Body of pancreas (tissue), 4 donors: Measurements from ENCODE around the gene ASCC2. TPM values are rescaled to one million over a fixed set of nuclear protein-coding genes. Genes with fewer than 3 reads are reported as not detected.

Experiments used
- ATAC-seq: fragments of 150-250 bp; one replicate; pipeline ENCODE4 v1.9.1; 2016
- DNase-seq, 4 donors: peaks; one replicate each; pipeline ENCODE4 v3.0.0-alpha.2; 2019
- H3K27ac ChIP-seq, 4 donors: fragments of 200-600 bp; sonication (generic); 1 replicate in 3 of 4; 2 replicates in 1 of 4; pipeline versions ENCODE4 v1.5.1 to v1.6.1; 2016 to 2019; ENCODE audit warnings: mild to moderate bottlenecking in 1 of 4, mixed read lengths in 1 of 4, moderate library complexity in 1 of 4
- H3K27me3 ChIP-seq, 2 donors: fragments of 200-600 bp; sonication (generic); one replicate each; pipeline ENCODE4 v1.6.0; 2016; ENCODE audit warnings: mild to moderate bottlenecking in 1 of 2
- H3K36me3 ChIP-seq, 2 donors: fragments of 200-600 bp; sonication (generic); replicated peaks in 1 of 2; 2 replicates each; pipeline ENCODE4 v1.5.1; 2016; ENCODE audit warnings: low read depth in 2 of 2; ENCODE audit not compliant: insufficient read depth in 1 of 2
- H3K4me1 ChIP-seq: fragments of 200-600 bp; sonication (generic); one replicate; pipeline ENCODE4 v1.6.0; 2016
- H3K4me3 ChIP-seq, 2 donors: fragments of 200-600 bp; sonication (generic); 1 replicate in 1 of 2; 2 replicates in 1 of 2; pipeline ENCODE4 v1.5.1; 2016 to 2019
- H3K9me3 ChIP-seq, 3 donors: fragments of 200-600 bp; sonication (generic); 1 replicate in 2 of 3; 2 replicates in 1 of 3; pipeline ENCODE4 v1.5.1; 2016
- CTCF ChIP-seq, 7 experiments: fragments of 450-650 bp in 4 of 7; fragments of 200-600 bp in 3 of 7; sonication (generic) in 3 of 7; IDR thresholded peaks; one replicate each; pipeline ENCODE4 v1.5.1; 2016 to 2019; ENCODE audit warnings: antibody characterized with exemption in 7 of 7
- POLR2A ChIP-seq, 3 donors: fragments of 450-650 bp; IDR thresholded peaks; one replicate each; pipeline ENCODE4 v1.6.1; 2016; ENCODE audit warnings: antibody characterized with exemption in 3 of 3, mild to moderate bottlenecking in 2 of 3
- WGBS, 2 donors: methylation state at CpG; one replicate each; pipeline ENCODE4 v1.1.5; 2017; 5-methylcytosine and 5-hydroxymethylcytosine counted together
- intact Hi-C: fragments of 100-400 bp; cut with DNase I; formaldehyde crosslinking; loops from one replicate; pipeline ENCODE4 v1.15.1; 2023
- total RNA-seq, 2 donors: library from RNA; depleted of rRNA; stranded (reverse); fragments of >200 nt; gene quantifications; one replicate each; pipeline ENCODE4 v1.1.0, GENCODE V29; 2016

The ASCC2 gene
- total RNA-seq, 2 donors from 2014 or later = 34.3 to 42.0 TPM

DNA sequence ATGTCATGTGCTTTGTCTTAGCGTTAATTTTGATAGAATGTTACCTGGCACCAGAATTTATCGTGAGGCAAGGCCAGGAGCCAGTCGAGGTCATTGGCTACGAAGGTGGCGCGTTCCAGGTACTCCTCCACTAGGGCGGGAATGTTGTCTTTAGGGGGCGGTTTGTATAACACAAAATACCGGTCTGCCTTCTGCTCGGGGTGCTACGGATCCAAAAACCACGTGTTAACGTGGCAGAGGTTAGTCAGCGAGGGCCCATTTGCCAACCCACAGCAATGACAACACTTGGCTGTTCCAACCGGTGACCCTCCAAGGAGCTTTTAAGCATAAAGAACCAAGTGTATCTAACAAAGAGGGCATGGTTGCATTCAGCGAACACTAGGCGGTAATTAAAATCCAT, 12.5 kb downstream of the ASCC2 start:
- 85 to 89% methylated on average over 17 of the region's 17 CpGs for WGBS, 2 donors
- H3K27ac ChIP-seq = no peak overlapping the region
- no peaks in the 10 kb centered on the region for H3K9me3 ChIP-seq
- no peak overlapping the region for H3K4me3 ChIP-seq
- H3K36me3 ChIP-seq = peaks cover 0 to 6% of the 10 kb centered on the region in 2 donors
- intact Hi-C loops = no loop called here
- TF ChIP-seq CTCF (IDR thresholded peaks at IDR 0.05) (no peak), POLR2A (IDR thresholded peaks at IDR 0.05) (no peak)
- H3K27me3 ChIP-seq = no peaks in the 10 kb centered on the region
- peaks cover 15% of the 10 kb centered on the region for H3K4me1 ChIP-seq
- no peak for DNase-seq
- ATAC-seq = no peak

DNA sequence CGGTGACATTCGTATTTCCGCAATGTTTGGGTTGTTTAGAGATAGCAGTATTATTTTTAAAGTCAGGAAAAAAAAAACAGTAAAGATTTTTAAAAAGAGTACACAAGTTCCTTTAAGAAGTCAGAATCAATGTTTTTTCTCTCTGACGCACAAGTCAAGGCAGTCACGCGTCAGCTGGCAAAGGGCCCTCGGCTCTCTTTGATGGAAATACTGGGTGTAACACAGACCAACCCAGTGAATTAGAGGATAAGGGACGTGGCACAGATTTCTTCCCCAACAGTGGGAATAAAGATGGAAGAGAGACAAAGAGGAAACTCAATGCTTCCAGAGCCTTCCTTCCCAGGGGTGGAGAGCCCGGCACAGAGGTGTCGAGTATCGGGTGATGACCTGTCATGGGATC, 13.4 kb downstream of the ASCC2 start:
- no peaks in the 10 kb centered on the region for H3K27me3 ChIP-seq
- H3K9me3 ChIP-seq = no peaks in the 10 kb centered on the region
- no peak overlapping the region for H3K27ac ChIP-seq
- H3K36me3 ChIP-seq = peaks cover 0 to 6% of the 10 kb centered on the region in 2 donors
- 86 to 91% methylated on average over 11 of the region's 11 CpGs for WGBS, 2 donors
- intact Hi-C loops = no loop called here
- no peak overlapping the region for H3K4me3 ChIP-seq
- ATAC-seq (no peak), DNase-seq (no peak)
- H3K4me1 ChIP-seq = peaks cover 15% of the 10 kb centered on the region
- TF ChIP-seq CTCF (IDR thresholded peaks at IDR 0.05) = no peak
- no peak for TF ChIP-seq POLR2A (IDR thresholded peaks at IDR 0.05)

DNA sequence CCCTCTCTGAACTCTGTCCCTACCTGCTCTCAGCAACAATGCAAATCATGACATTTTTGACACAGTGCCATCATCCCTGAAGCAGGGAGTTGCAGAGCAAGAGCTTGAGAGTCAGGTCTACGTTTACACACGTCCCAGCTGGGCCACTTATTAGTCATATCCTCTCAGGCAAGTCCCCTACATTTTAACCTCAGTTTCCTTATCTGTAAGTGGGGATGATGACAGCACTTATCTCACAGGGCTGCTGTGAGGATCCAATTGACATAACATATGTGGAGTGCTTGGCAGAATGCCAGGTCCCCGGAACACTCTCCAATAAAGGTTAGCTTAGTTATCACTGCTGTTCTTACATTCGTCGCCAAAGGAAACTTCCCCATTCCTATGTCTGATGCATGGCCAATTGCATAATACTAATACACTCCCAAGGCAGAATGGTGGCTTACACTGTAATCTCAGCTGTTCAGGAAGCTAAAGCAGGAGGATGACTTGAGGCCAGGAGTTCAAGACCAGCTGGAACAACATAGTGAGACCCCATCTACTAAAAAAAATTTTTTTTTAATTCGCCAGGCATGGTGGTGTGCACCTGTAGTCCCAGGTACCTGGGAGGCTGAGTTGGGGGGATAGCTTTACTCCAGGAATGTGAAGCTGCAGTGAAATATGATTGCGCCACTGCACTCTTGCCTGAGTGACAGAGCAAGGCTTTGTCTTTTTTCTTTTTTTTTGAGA, 16.6 kb downstream of the ASCC2 start:
- intact Hi-C loops = no loop called here
- Histone ChIP-seq H3K27ac (peak overlapping the region; percentile 11 to 79 (median 58)), H3K4me3 (no peak overlapping the region), H3K27me3 (no peaks in the 10 kb centered on the region), H3K36me3 (peaks cover 0 to 6% of the 10 kb centered on the region in 2 donors), H3K4me1 (peaks cover 15% of the 10 kb centered on the region), H3K9me3 (no peaks in the 10 kb centered on the region)
- ATAC-seq (peak; percentile 81), DNase-seq (peak; percentile 60 to 82 (median 70))
- WGBS, 2 donors = 35 to 36% methylated on average over 7 of the region's 7 CpGs
- TF ChIP-seq POLR2A (IDR thresholded peaks at IDR 0.05) (no peak), CTCF (IDR thresholded peaks at IDR 0.05) (no peak)

DNA sequence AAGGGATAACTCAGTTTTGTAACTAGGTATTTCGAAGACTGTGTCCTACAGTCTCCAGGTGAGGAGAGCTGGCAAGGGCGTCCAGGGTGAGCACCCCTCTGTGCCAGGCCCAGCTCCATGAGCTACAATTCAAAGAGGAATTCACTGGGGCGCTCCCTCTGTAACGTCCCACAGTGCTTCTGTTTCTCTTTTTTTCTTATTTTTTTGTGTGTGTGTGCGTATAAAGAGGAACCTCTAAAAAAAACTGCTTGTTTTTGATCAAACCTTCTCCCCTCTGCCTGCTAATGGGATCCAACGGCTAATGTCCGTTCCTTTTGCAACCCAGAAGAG, 17.1 kb downstream of the ASCC2 start:
- 59 to 71% methylated on average over 7 of the region's 7 CpGs for WGBS, 2 donors
- Histone ChIP-seq H3K4me1 (peaks cover 18% of the 10 kb centered on the region), H3K36me3 (peaks cover 0 to 6% of the 10 kb centered on the region in 2 donors), H3K4me3 (no peak overlapping the region), H3K27me3 (no peaks in the 10 kb centered on the region), H3K9me3 (no peaks in the 10 kb centered on the region), H3K27ac (peak overlapping the region; percentile 11 to 79 (median 58))
- DNase-seq = no peak
- intact Hi-C loops = no loop called here
- TF ChIP-seq CTCF (IDR thresholded peaks at IDR 0.05) (no peak), POLR2A (IDR thresholded peaks at IDR 0.05) (no peak)
- ATAC-seq = no peak

GRCh38 chr22:29819501-29819900, 18.6 kb downstream of the ASCC2 start:
- no peak overlapping the region for H3K27ac ChIP-seq
- intact Hi-C loops = no loop called here
- H3K4me1 ChIP-seq = peaks cover 21% of the 10 kb centered on the region
- DNase-seq (no peak), ATAC-seq (no peak)
- H3K27me3 ChIP-seq = no peaks in the 10 kb centered on the region
- H3K9me3 ChIP-seq = no peaks in the 10 kb centered on the region
- no peak overlapping the region for H3K4me3 ChIP-seq
- H3K36me3 ChIP-seq = peaks cover 0 to 8% of the 10 kb centered on the region in 2 donors
- 92 to 100% methylated on average over 1 to 2 of the region's 2 CpGs for WGBS, 2 donors
- TF ChIP-seq CTCF (IDR thresholded peaks at IDR 0.05) (no peak), POLR2A (IDR thresholded peaks at IDR 0.05) (no peak)
